K562 (cell line): ENCODE data around the gene AGAP1. TPM values are rescaled to one million over a fixed set of nuclear protein-coding genes. Genes with fewer than 3 reads are reported as not detected.

Experiments used
- ATAC-seq: fragments of 200-7000 bp; cut with Tn5 transposase; 3 replicates; pipeline ENCODE4 v1.9.1; 2020; ENCODE audit warnings: moderate library complexity
- BruUV-seq: library from RNA; stranded (reverse); fragments of 400-500 nt; replicated peaks from 2 replicates; lab custom pipeline; 2021; lab: Mats Ljungman, UMichigan
- CTCF ChIA-PET: fragments of 300-600 bp; formaldehyde crosslinking; extraction: SDS; loops from one replicate; lab custom pipeline; 2021; ENCODE audit warnings: low intra/inter-chr PET ratio; lab: Yijun Ruan, JAX
- POLR2A ChIA-PET: fragments of 300-600, 350-650 bp; sonication (Branson Sonifier 250); formaldehyde crosslinking; extraction: SDS; loops from one replicate; lab custom pipeline; 2021; ENCODE audit warnings: antibody characterized with exemption, inconsistent platforms; lab: Yijun Ruan, JAX
- DNase-seq, 4 experiments: peaks; one replicate each; pipeline versions ENCODE4 v3.0.0 to v3.0.0-alpha.2; 2011 to 2018; ENCODE audit warnings: low spot score in 3 of 4, mixed read lengths in 3 of 4; ENCODE audit errors: extremely low read depth in 1 of 4
- FAIRE-seq: peaks from 2 replicates; lab custom pipeline; 2011; peaks lifted over from hg19 to GRCh38; lab: Jason Lieb, UNC
- H2AFZ ChIP-seq: 2 replicates; pipeline ENCODE4 v1.6.0; 2011; ENCODE audit warnings: low read depth, low read length, control low read depth, inconsistent platforms
- H3K27ac ChIP-seq: fragments of 200-600 bp; 3 replicates; pipeline ENCODE4 v1.8.0; 2011; ENCODE audit warnings: low read depth, mild to moderate bottlenecking, control low read depth, inconsistent platforms, low read length, moderate library complexity, mixed read lengths; ENCODE audit errors: extremely low read depth
- H3K27me3 ChIP-seq, 2 experiments: fragments of 300-600 bp in 1 of 2; 2 replicates in 1 of 2; 3 replicates in 1 of 2; pipeline versions ENCODE4 v1.6.0 to v1.8.0; 2011; ENCODE audit warnings: inconsistent platforms in 2 of 2, low read length in 2 of 2, mild to moderate bottlenecking in 1 of 2, mixed read lengths in 1 of 2, moderate library complexity in 1 of 2; ENCODE audit not compliant: control insufficient read depth in 2 of 2, insufficient read depth in 2 of 2
- H3K36me3 ChIP-seq: fragments of 300-600 bp; 3 replicates; pipeline ENCODE4 v1.8.0; 2011; ENCODE audit warnings: mild to moderate bottlenecking, low read length, inconsistent platforms; ENCODE audit not compliant: control insufficient read depth, insufficient read depth
- H3K4me1 ChIP-seq, 2 experiments: fragments of 200-600 bp in 1 of 2; replicated peaks in 1 of 2; 2 replicates in 1 of 2; 3 replicates in 1 of 2; pipeline versions ENCODE4 v1.5.1 to v1.8.0; 2011; ENCODE audit warnings: inconsistent platforms in 2 of 2, low read length in 2 of 2, mild to moderate bottlenecking in 1 of 2, mixed read lengths in 1 of 2, moderate library complexity in 1 of 2; ENCODE audit not compliant: control insufficient read depth in 2 of 2, insufficient read depth in 2 of 2
- H3K4me2 ChIP-seq: 2 replicates; pipeline ENCODE4 v1.6.1; 2011; ENCODE audit warnings: low read length, control low read depth, inconsistent platforms, mixed read lengths; ENCODE audit not compliant: insufficient read depth
- H3K4me3 ChIP-seq: fragments of 200-600 bp; sonication (generic), shearing (Covaris generic); 2 replicates; pipeline ENCODE4 v1.5.1; 2016; ENCODE audit warnings: control low read depth, inconsistent platforms
- H3K79me2 ChIP-seq: fragments of 200-600 bp; 3 replicates; pipeline ENCODE4 v1.8.0; 2011; ENCODE audit warnings: low read length, inconsistent platforms; ENCODE audit not compliant: control insufficient read depth, insufficient read depth
- H3K9ac ChIP-seq, 2 experiments: 2 replicates each; pipeline versions ENCODE4 v1.6.0 to v1.6.1; 2011; ENCODE audit warnings: low read depth in 2 of 2, low read length in 2 of 2, control low read depth in 1 of 2, inconsistent platforms in 1 of 2, mild to moderate bottlenecking in 1 of 2, mixed read lengths in 1 of 2; ENCODE audit not compliant: insufficient read depth in 1 of 2
- H3K9me1 ChIP-seq: one replicate; pipeline ENCODE4 v1.6.0; 2011; ENCODE audit warnings: inconsistent platforms, mild to moderate bottlenecking, low read length, moderate library complexity; ENCODE audit not compliant: control insufficient read depth, insufficient read depth
- H3K9me3 ChIP-seq: replicated peaks from 2 replicates; pipeline ENCODE4 v1.5.1; 2011; ENCODE audit warnings: low read depth, low read length, inconsistent platforms; ENCODE audit not compliant: control insufficient read depth, insufficient read depth
- H4K20me1 ChIP-seq: replicated peaks from 2 replicates; pipeline ENCODE4 v1.6.1; 2011; ENCODE audit warnings: low read length, inconsistent platforms, mixed read lengths; ENCODE audit not compliant: control insufficient read depth, insufficient read depth
- BDP1 ChIP-seq: IDR thresholded peaks from 3 replicates; pipeline ENCODE4 v1.6.1; 2011; ENCODE audit not compliant: insufficient read length, insufficient read depth
- ELF2 ChIP-seq: fragments of 250-450 bp; sonication (Bioruptor Pico); IDR thresholded peaks from 2 replicates; pipeline ENCODE4 v1.5.0; 2021; ENCODE audit warnings: mild to moderate bottlenecking
- HMG20B ChIP-seq: fragments of 250-450 bp; sonication (Bioruptor Pico); IDR thresholded peaks from 2 replicates; pipeline ENCODE4 v1.5.0; 2021; ENCODE audit warnings: mild to moderate bottlenecking
- NFIX ChIP-seq: fragments of 250-450 bp; sonication (Bioruptor Pico); IDR thresholded peaks from 2 replicates; pipeline ENCODE4 v1.4.0; 2020; ENCODE audit warnings: low read depth, mild to moderate bottlenecking, moderate library complexity
- NONO ChIP-seq, 2 experiments: fragments of 200-400 bp in 1 of 2; fragments of 450-650 bp in 1 of 2; formaldehyde crosslinking in 1 of 2; IDR thresholded peaks; 2 replicates each; pipeline ENCODE4 v1.6.1; 2017; ENCODE audit warnings: low read depth in 2 of 2, mild to moderate bottlenecking in 2 of 2, moderate library complexity in 2 of 2, low read length in 1 of 2
- RBM14 ChIP-seq: fragments of 200-400 bp; formaldehyde crosslinking; IDR thresholded peaks from 2 replicates; pipeline ENCODE4 v1.6.1; 2018; ENCODE audit warnings: low read depth, mild to moderate bottlenecking, low read length, moderate library complexity, borderline replicate concordance; ENCODE audit not compliant: insufficient read depth
- RCOR1 ChIP-seq, 2 experiments: IDR thresholded peaks; 2 replicates each; pipeline ENCODE4 v1.6.1; 2012; ENCODE audit warnings: low read depth in 2 of 2, low read length in 2 of 2, borderline replicate concordance in 1 of 2, improper control_type of control experiment in 1 of 2
- RUNX1 ChIP-seq: sonication (generic); IDR thresholded peaks from 2 replicates; pipeline ENCODE4 v1.6.1; 2016; ENCODE audit warnings: antibody characterized with exemption, low read depth
- SP1 ChIP-seq: sonication (generic); formaldehyde crosslinking; IDR thresholded peaks from 2 replicates; pipeline ENCODE4 v1.8.1; 2022; ENCODE audit warnings: mild to moderate bottlenecking, missing genetic modification reagents
- ZNF224 ChIP-seq: sonication (generic); formaldehyde crosslinking; IDR thresholded peaks from 2 replicates; pipeline ENCODE4 v1.8.0; 2022; ENCODE audit warnings: mild to moderate bottlenecking, missing genetic modification reagents
- ZNF318 ChIP-seq, 2 experiments: fragments of 450-650 bp; IDR thresholded peaks; 2 replicates each; pipeline ENCODE4 v1.6.1; 2016; ENCODE audit warnings: mild to moderate bottlenecking in 2 of 2, borderline replicate concordance in 1 of 2, low read depth in 1 of 2, moderate library complexity in 1 of 2
- WGBS: fragments of 100-300 bp; shearing (Covaris generic); methylation state at CpG from one replicate; pipeline ENCODE4 v1.1.6; 2016; ENCODE audit warnings: low coverage, mixed read lengths; ENCODE audit not compliant: insufficient coverage; ENCODE audit errors: missing lambda C conversion rate; 5-methylcytosine and 5-hydroxymethylcytosine counted together
- in situ Hi-C: fragments of 300-500 bp; cut with MboI; formaldehyde crosslinking; loops from 4 replicates; pipeline ENCODE4 v1.15.0; 2018; ENCODE audit warnings: inconsistent platforms, mixed read lengths
- intact Hi-C: fragments of 100-400 bp; cut with micrococcal nuclease; formaldehyde crosslinking; loops from 2 replicates; pipeline ENCODE4 v1.14.2; 2022
- polyA plus RNA-seq, 8 experiments: library from polyadenylated mRNA; depleted of rRNA in 4 of 8; stranded (reverse) in 5 of 8; unstranded in 3 of 8; fragments of >200 nt; fragmentation: Nextera tagmentation in 2 of 8; fragmentation: Illumina TruSeq in 1 of 8; extraction: Ambion mirVana in 2 of 8; extraction: Trizol in 1 of 8; gene quantifications; 2 replicates each; pipeline versions ENCODE4 v1.2.1 to v1.2.3, GENCODE V29; 2011 to 2014; ENCODE audit warnings: inconsistent platforms in 1 of 8, missing spikeins in 1 of 8
- total RNA-seq, 7 experiments: library from RNA; depleted of rRNA in 6 of 7; stranded (reverse); fragments of >200 nt in 6 of 7; fragmentation: Illumina TruSeq in 2 of 7; extraction: Trizol in 2 of 7; gene quantifications; 2 replicates each; pipeline versions ENCODE4 v1.2.1 to v1.2.3, GENCODE V29; 2011 to 2021; ENCODE audit warnings: low replicate concordance in 1 of 7
- TF ChIP-seq, protein P1 (sequence below): fragments of 450-650 bp; IDR thresholded peaks from 2 replicates; pipeline ENCODE4 v1.6.1; 2016; ENCODE audit warnings: missing biosample characterization, missing genetic modification characterization

The AGAP1 gene
- total and polyA plus RNA-seq, 9 of the 15 experiments (the other 6 are each of a cell fraction or from before 2014, with no cell fraction given), result 1.3 to 24.0 (median 10.6) TPM

- Histone ChIP-seq H3K9ac (no peak overlapping the region), H3K27ac (no peak overlapping the region), H2AFZ (no peak overlapping the region), H3K4me2 (no peak overlapping the region), H3K27me3 (no peaks in the 10 kb centered on the region), H3K79me2 (no peaks in the 10 kb centered on the region), H4K20me1 (no peaks in the 10 kb centered on the region), H3K36me3 (no peaks in the 10 kb centered on the region), H3K9me1 (no peaks in the 10 kb centered on the region), H3K9me3 (no peaks in the 10 kb centered on the region), H3K4me1 (no peaks in the 10 kb centered on the region), H3K4me3 (no peak overlapping the region)
- in situ Hi-C loops (no loop called here), intact Hi-C loops (no loop called here)
- DNase-seq (no peak), ATAC-seq (no peak), FAIRE-seq (no peak)
- 94% methylated on average over 16 of the region's 27 CpGs for WGBS
- POLR2A ChIA-PET, result no interaction called here
- BruUV-seq, result no TSS peak
- CTCF ChIA-PET, result no interaction called here
- TF ChIP-seq NFIX (no peak), BDP1 (no peak), ELF2 (CRISPR knock-in tag) (no peak), HMG20B (CRISPR knock-in tag) (no peak), ZNF318 (IDR thresholded peaks at IDR 0.05; ENCODE audit: borderline replicate concordance in 1 of 2, low read depth in 1 of 2) (no peak), RBM14 (no peak), SP1 (CRISPR knock-in tag) (no peak), RCOR1 (IDR thresholded peaks at IDR 0.05; ENCODE audit: borderline replicate concordance in 1 of 2, low read depth in 2 of 2, low read length in 2 of 2) (no peak), NONO (IDR thresholded peaks at IDR 0.05; ENCODE audit: low read depth in 2 of 2, low read length in 1 of 2) (no peak), ZNF224 (CRISPR knock-in tag) (no peak), RUNX1 (no peak)
- TF ChIP-seq, protein P1, sequence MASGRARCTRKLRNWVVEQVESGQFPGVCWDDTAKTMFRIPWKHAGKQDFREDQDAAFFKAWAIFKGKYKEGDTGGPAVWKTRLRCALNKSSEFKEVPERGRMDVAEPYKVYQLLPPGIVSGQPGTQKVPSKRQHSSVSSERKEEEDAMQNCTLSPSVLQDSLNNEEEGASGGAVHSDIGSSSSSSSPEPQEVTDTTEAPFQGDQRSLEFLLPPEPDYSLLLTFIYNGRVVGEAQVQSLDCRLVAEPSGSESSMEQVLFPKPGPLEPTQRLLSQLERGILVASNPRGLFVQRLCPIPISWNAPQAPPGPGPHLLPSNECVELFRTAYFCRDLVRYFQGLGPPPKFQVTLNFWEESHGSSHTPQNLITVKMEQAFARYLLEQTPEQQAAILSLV (tag), result no peak
These were observed 371.1 kb downstream of the AGAP1 start for GRCh38 chr2:235864733-235865515.
